Ishikawa (cell line): ENCODE results near the gene FBLIM1.

Experiments used
- CEBPB ChIP-seq: IDR thresholded peaks from 2 replicates; pipeline ENCODE4 v1.6.1; 2012
- CREB1 ChIP-seq: IDR thresholded peaks from 2 replicates; pipeline ENCODE4 v1.6.1; 2012; ENCODE audit warnings: low read depth
- EP300 ChIP-seq: IDR thresholded peaks from 2 replicates; pipeline ENCODE4 v1.6.1; 2012; ENCODE audit warnings: borderline replicate concordance
- MAX ChIP-seq: IDR thresholded peaks from 2 replicates; pipeline ENCODE4 v1.6.1; 2012
- RAD21 ChIP-seq: IDR thresholded peaks from 2 replicates; pipeline ENCODE4 v1.6.1; 2012; ENCODE audit warnings: low read depth
- REST ChIP-seq: IDR thresholded peaks from 2 replicates; pipeline ENCODE4 v1.6.1; 2012; ENCODE audit warnings: low read depth, mild to moderate bottlenecking
- TAF1 ChIP-seq: IDR thresholded peaks from 2 replicates; pipeline ENCODE4 v1.6.1; 2012; ENCODE audit warnings: low read depth, mild to moderate bottlenecking
- TCF12 ChIP-seq: IDR thresholded peaks from 2 replicates; pipeline ENCODE4 v1.6.1; 2012; ENCODE audit warnings: low read depth
- TEAD4 ChIP-seq: IDR thresholded peaks from 2 replicates; pipeline ENCODE4 v1.6.1; 2012
- YY1 ChIP-seq: IDR thresholded peaks from 2 replicates; pipeline ENCODE4 v1.6.1; 2012; ENCODE audit warnings: low read depth

- TF ChIP-seq TAF1 (no peak), CREB1 (no peak), MAX (no peak), EP300 (no peak), YY1 (no peak), CEBPB (no peak), TEAD4 (no peak), REST (no peak), RAD21 (no peak), TCF12 (no peak)
Measured at GRCh38 chr1:15734901-15735300, 23.7 kb upstream of the FBLIM1 start.
